GM12872 (cell line): ENCODE measurements around the gene PSMB9.

Experiments
- CTCF ChIP-seq: IDR thresholded peaks from 3 replicates; pipeline ENCODE4 v1.5.1; 2011; ENCODE audit warnings: low read depth, mild to moderate bottlenecking, low read length, moderate library complexity; ENCODE audit not compliant: insufficient read depth

The PSMB9 gene

GRCh38 chr6:32818867-32819266 is 35.1 kb upstream of the PSMB9 start:
- TF ChIP-seq CTCF, result no peak

GRCh38 chr6:32819729-32820128 is 34.3 kb upstream of the PSMB9 start:
- no peak for TF ChIP-seq CTCF

GRCh38 chr6:32825966-32826365 is 28.0 kb upstream of the PSMB9 start:
- TF ChIP-seq CTCF, result peak; percentile 33; the same call in 1 of the 3 replicates

- no peak for TF ChIP-seq CTCF
These were observed 27.0 kb upstream of the PSMB9 start for GRCh38 chr6:32827025-32827424.

- TF ChIP-seq CTCF, result no peak
These were observed 24.5 kb upstream of the PSMB9 start for GRCh38 chr6:32829495-32829894.

GRCh38 chr6:32830017-32830416 is 24.0 kb upstream of the PSMB9 start:
- no peak for TF ChIP-seq CTCF

GRCh38 chr6:32830936-32831335 is 23.1 kb upstream of the PSMB9 start:
- TF ChIP-seq CTCF, result no peak

- no peak for TF ChIP-seq CTCF
These were observed 21.5 kb upstream of the PSMB9 start for GRCh38 chr6:32832535-32832934.
